Measurements from ENCODE around the gene SLC9A3.

SLC9A3 gene

GRCh38 chr5:555058-555623, 30.9 kb upstream of the SLC9A3 start:
- no peaks in the 10 kb centered on the region for H3K36me3 ChIP-seq
- H3K9ac ChIP-seq: no peak overlapping the region
- H4K20me1 ChIP-seq: no peaks in the 10 kb centered on the region
- H3K4me3 ChIP-seq: no peak overlapping the region
- TF ChIP-seq Cebpa-rat (IDR thresholded peaks at IDR 0.05): no peak
- peaks cover 10% of the 10 kb centered on the region for H3K27me3 ChIP-seq
- no peak overlapping the region for H3K27ac ChIP-seq
- peaks cover 14% of the 10 kb centered on the region for H3K9me3 ChIP-seq
- no peak overlapping the region for H3K4me2 ChIP-seq
- H3K4me1 ChIP-seq: no peaks in the 10 kb centered on the region

- H3K4me2 ChIP-seq: no peak overlapping the region
- H3K9me3 ChIP-seq: peaks cover 14% of the 10 kb centered on the region
- no peak overlapping the region for H3K9ac ChIP-seq
- H3K27ac ChIP-seq: no peak overlapping the region
- H3K27me3 ChIP-seq: peaks cover 10% of the 10 kb centered on the region
- H3K36me3 ChIP-seq: no peaks in the 10 kb centered on the region
- no peak overlapping the region for H3K4me3 ChIP-seq
- no peaks in the 10 kb centered on the region for H3K4me1 ChIP-seq
- TF ChIP-seq Cebpa-rat (IDR thresholded peaks at IDR 0.05): no peak
- no peaks in the 10 kb centered on the region for H4K20me1 ChIP-seq
These were observed 30.2 kb upstream of the SLC9A3 start for GRCh38 chr5:554284-554988.

GRCh38 chr5:553874-554273, 29.6 kb upstream of the SLC9A3 start:
- H4K20me1 ChIP-seq: no peaks in the 10 kb centered on the region
- H3K27ac ChIP-seq: no peak overlapping the region
- no peaks in the 10 kb centered on the region for H3K36me3 ChIP-seq
- peaks cover 10% of the 10 kb centered on the region for H3K27me3 ChIP-seq
- H3K4me2 ChIP-seq: no peak overlapping the region
- H3K4me3 ChIP-seq: no peak overlapping the region
- no peak overlapping the region for H3K9ac ChIP-seq
- no peaks in the 10 kb centered on the region for H3K4me1 ChIP-seq
- TF ChIP-seq Cebpa-rat (IDR thresholded peaks at IDR 0.05): no peak
- H3K9me3 ChIP-seq: peaks cover 14% of the 10 kb centered on the region

GRCh38 chr5:551406-551805, 27.2 kb upstream of the SLC9A3 start:
- Histone ChIP-seq H3K4me2 (no peak overlapping the region), H3K27me3 (peaks cover 10% of the 10 kb centered on the region), H3K36me3 (no peaks in the 10 kb centered on the region), H3K4me1 (no peaks in the 10 kb centered on the region), H3K9ac (no peak overlapping the region), H3K4me3 (no peak overlapping the region), H4K20me1 (no peaks in the 10 kb centered on the region), H3K27ac (no peak overlapping the region), H3K9me3 (peaks cover 14% of the 10 kb centered on the region)
- no peak for TF ChIP-seq Cebpa-rat (IDR thresholded peaks at IDR 0.05)

GRCh38 chr5:549229-549628, 25.0 kb upstream of the SLC9A3 start:
- Histone ChIP-seq H3K9me3 (peaks cover 14% of the 10 kb centered on the region), H3K27ac (no peak overlapping the region), H3K36me3 (no peaks in the 10 kb centered on the region), H3K4me2 (no peak overlapping the region), H3K4me1 (peaks cover 7% of the 10 kb centered on the region), H3K4me3 (no peak overlapping the region), H4K20me1 (no peaks in the 10 kb centered on the region), H3K27me3 (peaks cover 10% of the 10 kb centered on the region), H3K9ac (no peak overlapping the region)
- TF ChIP-seq Cebpa-rat (IDR thresholded peaks at IDR 0.05): no peak

GRCh38 chr5:548256-548655, 24.0 kb upstream of the SLC9A3 start:
- Histone ChIP-seq H3K9ac (no peak overlapping the region), H3K27ac (no peak overlapping the region), H3K9me3 (peaks cover 14% of the 10 kb centered on the region; the same call in 1 of the 2 replicates), H3K4me2 (no peak overlapping the region), H3K4me3 (no peak overlapping the region), H3K36me3 (no peaks in the 10 kb centered on the region), H3K4me1 (peaks cover 16% of the 10 kb centered on the region), H4K20me1 (no peaks in the 10 kb centered on the region), H3K27me3 (peaks cover 10% of the 10 kb centered on the region)
- no peak for TF ChIP-seq Cebpa-rat (IDR thresholded peaks at IDR 0.05)

- Histone ChIP-seq H3K9ac (no peak overlapping the region), H3K27me3 (peaks cover 10% of the 10 kb centered on the region), H3K4me3 (no peak overlapping the region), H4K20me1 (no peaks in the 10 kb centered on the region), H3K27ac (no peak overlapping the region), H3K4me2 (no peak overlapping the region), H3K9me3 (peaks cover 14% of the 10 kb centered on the region; the same call in 1 of the 2 replicates), H3K4me1 (peaks cover 26% of the 10 kb centered on the region), H3K36me3 (no peaks in the 10 kb centered on the region)
- TF ChIP-seq Cebpa-rat (IDR thresholded peaks at IDR 0.05): no peak
These were observed 23.1 kb upstream of the SLC9A3 start for GRCh38 chr5:547086-547924.

- peaks cover 32% of the 10 kb centered on the region for H3K4me1 ChIP-seq
- no peak for TF ChIP-seq Cebpa-rat (IDR thresholded peaks at IDR 0.05)
- no peak overlapping the region for H3K4me2 ChIP-seq
- H3K36me3 ChIP-seq: no peaks in the 10 kb centered on the region
- H3K9ac ChIP-seq: no peak overlapping the region
- H3K9me3 ChIP-seq: peaks cover 7% of the 10 kb centered on the region; the same call in 1 of the 2 replicates
- H4K20me1 ChIP-seq: no peaks in the 10 kb centered on the region
- H3K4me3 ChIP-seq: no peak overlapping the region
- H3K27ac ChIP-seq: no peak overlapping the region
- H3K27me3 ChIP-seq: peaks cover 2% of the 10 kb centered on the region
These were observed 22.2 kb upstream of the SLC9A3 start for GRCh38 chr5:546376-546908.

GRCh38 chr5:545641-546375, 21.6 kb upstream of the SLC9A3 start:
- no peak for TF ChIP-seq Cebpa-rat (IDR thresholded peaks at IDR 0.05)
- Histone ChIP-seq H3K27ac (no peak overlapping the region), H3K4me2 (no peak overlapping the region), H3K9me3 (peaks cover 5% of the 10 kb centered on the region; the same call in 1 of the 2 replicates), H3K27me3 (no peaks in the 10 kb centered on the region), H4K20me1 (no peaks in the 10 kb centered on the region), H3K4me1 (peaks cover 32% of the 10 kb centered on the region), H3K4me3 (no peak overlapping the region), H3K36me3 (no peaks in the 10 kb centered on the region), H3K9ac (no peak overlapping the region)

Data from BLaER1 (cell line).